Hematopoietic multipotent progenitor cell (in vitro differentiated cells): Measurements from ENCODE around the gene CARD11. TPM values are rescaled to one million over a fixed set of nuclear protein-coding genes. Genes with fewer than 3 reads are reported as not detected.
A peak's percentile ranks its signal among the peaks of the same experiment; 100 is the strongest.

Experiments used
- DNase-seq, 3 donors: peaks; one replicate each; pipeline ENCODE4 v3.0.0-alpha.2; 2011 to 2015; ENCODE audit warnings: low read depth in 2 of 3, low spot score in 2 of 3
- total RNA-seq: library from RNA; depleted of rRNA; stranded (reverse); fragments of >200 nt; gene quantifications from one replicate; pipeline ENCODE4 v1.2.3, GENCODE V29; 2012

Gene CARD11
- total RNA-seq, 1 donor, result 15.1 TPM

DNA sequence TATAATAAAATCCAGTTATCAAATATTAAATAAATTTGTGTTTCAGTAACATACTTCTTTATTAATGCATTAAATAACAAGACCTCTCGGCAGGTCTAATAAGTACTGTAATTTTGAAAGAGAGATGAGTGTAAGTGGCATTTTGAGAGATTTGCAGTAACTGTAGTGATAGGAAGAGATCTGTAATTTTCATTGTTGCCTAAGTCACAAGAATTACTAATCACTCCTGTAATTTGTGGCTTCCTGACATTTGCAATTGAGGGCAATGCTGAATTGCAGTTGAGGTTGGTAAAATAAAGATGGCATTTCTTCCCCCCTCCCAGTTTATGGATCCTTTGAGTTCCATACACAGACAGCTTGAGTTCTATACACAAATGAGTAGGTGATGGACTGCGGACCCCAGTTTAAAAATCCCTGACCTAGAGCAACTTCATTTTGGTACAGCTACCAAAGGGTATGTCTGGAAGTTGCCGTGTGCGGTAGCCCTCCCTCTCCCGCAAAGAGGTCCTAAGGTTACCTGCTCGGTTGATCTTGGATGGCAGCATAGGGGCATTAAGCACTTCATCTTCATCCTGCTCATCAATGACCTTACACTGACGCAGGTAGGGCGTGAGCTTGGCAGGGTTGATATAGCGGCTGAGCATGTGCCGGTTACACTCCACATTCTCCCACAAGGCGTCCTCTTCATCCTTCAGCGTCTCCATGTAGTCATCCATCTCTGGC, 96.4 kb downstream of the CARD11 start:
- no peak for DNase-seq

- DNase-seq, result no peak
These were observed 98.5 kb downstream of the CARD11 start for GRCh38 chr7:2945171-2945570.

- DNase-seq, result no peak
These were observed 98.9 kb downstream of the CARD11 start for GRCh38 chr7:2944739-2945138.

DNA sequence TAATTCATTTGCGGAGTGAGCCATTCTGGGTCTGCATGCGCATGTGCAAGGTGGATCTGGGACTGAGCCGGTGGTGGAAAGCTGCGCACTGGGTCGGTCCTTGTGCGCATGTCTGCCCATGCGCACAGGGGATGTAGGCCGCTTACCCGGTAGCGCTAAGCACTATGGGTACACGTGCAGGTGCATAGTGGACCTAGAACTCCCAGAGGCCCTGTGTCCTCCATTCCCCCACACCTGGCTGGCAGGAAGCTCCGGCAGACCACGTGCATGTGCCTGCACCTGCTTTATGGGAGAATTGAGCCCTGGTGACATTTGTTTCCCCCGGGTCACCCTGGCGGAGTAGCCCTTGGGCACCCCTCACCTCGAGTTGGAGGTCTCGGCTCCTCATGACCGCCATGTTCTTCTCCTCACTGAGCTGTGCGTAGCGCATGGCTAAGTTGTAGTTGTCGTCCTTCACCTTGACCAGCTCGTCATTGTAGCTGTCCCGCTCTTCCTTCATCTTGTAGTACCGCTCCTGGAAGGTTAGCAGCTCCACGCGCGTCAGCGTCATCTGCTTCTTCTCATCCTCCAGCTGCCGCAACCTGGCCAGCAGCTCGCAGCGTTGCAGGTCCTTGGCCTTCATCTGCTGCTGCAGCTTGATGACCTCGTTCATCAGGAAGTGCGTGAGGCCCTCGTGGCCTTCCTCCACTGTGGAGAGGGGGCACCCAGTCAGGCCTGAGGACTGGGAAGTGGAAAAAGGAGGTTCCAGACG, 99.6 kb downstream of the CARD11 start:
- DNase-seq, result no peak

DNA sequence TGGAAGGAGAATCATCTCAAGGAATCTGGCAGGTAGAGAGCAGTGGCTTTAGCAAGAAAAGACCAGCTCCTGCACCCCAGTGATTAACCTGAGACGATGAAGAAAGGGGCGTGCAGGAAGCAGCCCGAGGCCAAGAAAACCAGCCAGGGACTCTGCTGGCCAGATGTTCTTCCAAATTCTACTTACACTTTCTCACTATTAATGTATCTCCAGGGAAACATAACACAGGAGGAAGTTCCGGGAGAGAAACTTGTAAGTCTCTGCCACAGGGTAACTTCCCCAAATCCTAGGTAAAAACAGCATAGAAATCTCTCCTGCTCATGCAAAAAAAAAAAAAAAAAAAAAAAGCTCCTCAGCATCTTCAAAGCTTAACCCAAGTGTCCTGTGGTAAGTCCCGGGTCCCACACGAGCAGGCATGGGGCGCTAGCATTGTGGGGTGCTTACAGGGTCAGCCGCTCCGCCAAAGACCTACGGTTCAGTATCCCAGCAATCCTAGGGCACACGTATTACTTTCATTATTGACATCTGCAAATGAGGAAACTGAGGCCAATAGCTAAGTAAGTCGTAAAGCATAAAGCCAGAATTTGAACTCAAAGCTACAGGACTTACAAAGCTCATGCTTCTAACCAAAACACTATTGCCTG, 102.3 kb downstream of the CARD11 start:
- DNase-seq, result peak in 2 of 3 donors; percentile 49 to 87

- no peak for DNase-seq
These were observed 103.2 kb downstream of the CARD11 start for GRCh38 chr7:2940466-2940865.

DNA sequence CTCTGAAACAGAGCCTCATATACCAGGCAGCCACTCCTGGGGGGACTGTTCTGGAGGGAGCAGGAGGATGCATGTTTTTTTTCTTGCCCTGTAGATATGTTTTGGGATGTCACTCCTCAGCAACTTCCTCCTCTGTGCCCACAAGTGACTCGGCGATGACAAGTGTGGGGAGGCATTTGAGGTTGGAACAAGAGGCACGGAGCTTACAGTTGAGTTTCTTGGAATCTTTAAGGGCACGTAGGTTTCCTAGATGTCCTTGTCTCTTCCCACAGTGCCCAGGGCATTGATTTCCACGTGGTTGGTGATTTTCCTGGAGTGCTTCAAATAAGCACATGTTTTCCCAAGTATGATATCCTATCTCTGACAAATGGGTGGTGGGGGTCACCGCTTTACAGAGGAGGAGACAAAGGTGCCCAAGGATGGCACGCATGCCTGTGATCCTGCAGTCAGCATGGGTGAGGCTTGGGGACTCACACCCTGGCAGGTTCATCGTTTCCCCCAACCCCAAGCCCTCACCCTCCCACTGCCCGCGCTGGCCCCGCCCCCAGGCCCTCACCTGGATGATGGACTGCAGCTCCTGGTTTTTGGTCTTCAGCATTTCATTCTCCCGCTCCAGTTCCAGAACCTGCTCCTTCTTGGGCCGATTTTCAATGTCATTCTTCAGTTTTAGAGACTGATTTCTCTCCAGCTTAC, 104.3 kb downstream of the CARD11 start:
- DNase-seq, result peak in 2 of 3 donors; percentile 36 to 69

DNA sequence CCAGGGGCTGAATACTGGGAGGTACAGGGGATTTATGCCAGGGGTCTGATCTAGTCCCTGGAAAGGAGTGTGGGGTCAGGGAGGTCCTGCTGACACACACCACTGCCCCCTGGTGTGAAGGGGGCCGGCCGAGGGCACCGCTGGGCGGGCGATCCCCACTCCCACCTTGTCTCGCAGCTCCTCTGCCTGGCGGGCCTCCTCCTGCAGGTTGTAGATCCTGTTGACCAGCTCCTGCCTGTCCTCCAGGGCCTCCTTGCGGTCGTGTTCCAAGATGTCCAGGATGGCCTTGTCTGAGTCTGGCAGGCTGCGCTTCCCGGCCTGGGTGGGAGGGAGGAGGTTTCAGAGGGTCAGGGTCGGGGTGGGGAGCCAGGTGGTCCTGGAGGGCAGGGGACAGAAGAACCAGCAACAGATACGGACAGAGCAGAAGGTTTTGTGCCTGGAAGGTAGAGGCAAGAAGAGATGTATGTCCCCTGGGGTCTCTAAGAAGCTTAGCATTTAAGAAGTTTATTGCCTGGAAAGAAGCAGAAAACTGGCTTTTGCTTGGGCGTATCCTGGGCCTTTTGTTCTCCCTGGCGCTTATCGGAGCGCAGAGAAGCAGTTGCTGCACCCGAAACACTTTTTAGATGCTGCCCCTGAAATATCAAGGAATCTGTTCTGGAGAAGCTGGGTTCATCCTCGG, 105.0 kb downstream of the CARD11 start:
- no peak for DNase-seq

DNA sequence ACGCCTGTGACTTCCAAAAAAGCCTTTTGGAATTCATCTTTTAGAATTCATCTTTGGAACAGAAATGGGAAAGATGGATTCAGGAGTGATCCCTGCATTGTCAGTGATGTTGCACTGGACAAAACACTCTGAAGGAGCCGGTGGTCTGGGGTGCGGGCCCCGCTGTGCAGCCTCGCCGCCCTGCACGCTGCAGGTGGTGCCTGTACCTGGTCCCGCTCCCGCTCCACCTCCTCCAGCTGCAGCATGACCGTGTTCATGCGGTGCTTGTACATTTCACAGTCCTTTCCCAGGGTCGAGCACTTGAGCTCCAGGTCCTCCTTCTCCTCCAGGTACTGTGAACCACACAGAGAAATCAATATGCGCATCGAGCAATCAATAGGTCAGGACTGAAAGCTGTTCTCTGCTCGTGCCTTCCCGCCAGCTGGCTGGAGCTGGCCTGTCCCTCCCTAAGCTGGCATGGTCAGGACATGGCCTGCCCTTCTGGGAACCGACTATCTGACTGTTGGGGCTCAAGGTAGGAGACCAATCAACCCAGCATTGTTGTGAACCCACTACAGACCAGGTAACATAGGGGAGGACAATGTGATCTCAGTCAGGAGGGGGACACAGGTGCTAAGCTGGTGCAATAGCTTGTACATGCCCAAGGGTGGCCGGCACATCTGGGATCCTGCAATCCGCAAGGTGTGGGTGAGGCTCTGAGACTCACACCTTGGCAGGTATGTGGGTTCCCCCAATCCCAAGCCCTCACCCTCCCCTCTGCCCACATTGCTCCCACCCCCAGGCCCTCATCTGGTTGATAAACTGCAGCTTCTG, 105.8 kb downstream of the CARD11 start:
- no peak for DNase-seq

GRCh38 chr7:2936891-2937580, 106.6 kb downstream of the CARD11 start:
- no peak for DNase-seq

DNA sequence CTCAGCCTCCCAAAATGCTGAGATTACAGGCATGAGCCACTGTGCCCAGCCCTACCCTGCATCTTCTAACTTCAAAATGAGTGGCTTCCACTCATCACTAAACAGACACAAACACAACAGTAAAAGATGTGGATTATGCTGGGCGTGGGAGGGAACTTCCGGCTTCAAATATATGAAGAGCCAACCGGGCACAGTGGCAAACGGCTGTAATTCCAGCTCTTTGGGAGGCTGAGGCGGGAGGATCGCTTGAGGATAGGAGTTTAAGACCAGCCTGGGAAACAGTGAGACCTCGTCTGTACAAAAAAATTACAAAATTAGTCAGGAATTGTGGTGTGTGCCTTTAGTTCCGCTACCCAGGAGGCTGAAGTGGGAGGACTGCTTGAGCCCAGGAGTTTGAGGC, 107.4 kb downstream of the CARD11 start:
- no peak for DNase-seq

DNA sequence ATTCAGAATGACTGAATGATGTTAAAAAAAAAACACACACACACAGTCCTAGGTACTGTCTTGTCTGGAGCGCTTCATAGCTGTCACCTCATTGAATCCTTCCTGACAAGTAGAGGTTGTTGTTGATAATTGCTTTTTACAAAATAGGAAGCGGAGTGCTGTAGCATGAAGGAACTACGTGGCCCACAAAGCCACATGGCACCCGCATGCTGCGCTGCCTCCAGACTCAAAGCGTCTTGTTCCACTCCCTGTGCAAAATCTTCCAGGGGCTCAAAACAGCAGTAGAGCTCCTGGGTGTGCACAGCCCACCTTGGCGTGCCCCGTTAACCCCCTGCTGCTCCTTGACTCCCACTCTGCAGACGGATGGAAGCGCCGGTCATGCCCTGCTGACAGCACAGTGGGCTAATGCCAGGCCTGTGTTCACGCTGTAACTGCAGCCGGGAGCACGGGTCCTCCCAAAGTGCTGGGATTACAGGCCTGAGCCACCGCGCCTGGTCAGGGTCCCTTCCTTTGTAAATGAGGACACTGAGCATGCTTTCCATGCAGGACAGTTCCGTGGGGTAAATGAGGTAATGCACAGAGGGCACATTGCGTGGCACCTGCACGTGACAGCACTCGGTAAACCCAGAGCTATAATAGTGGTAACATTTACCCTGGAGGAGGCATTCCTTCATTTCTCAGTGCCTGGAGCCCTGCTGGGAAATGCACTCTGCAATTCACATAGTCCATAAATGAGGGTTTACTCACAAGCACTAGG, 108.5 kb downstream of the CARD11 start:
- DNase-seq, result no peak

GRCh38 chr7:2934211-2934731, 109.4 kb downstream of the CARD11 start:
- DNase-seq, result no peak

- no peak for DNase-seq
These were observed 111.0 kb downstream of the CARD11 start for GRCh38 chr7:2932402-2933251.

DNA sequence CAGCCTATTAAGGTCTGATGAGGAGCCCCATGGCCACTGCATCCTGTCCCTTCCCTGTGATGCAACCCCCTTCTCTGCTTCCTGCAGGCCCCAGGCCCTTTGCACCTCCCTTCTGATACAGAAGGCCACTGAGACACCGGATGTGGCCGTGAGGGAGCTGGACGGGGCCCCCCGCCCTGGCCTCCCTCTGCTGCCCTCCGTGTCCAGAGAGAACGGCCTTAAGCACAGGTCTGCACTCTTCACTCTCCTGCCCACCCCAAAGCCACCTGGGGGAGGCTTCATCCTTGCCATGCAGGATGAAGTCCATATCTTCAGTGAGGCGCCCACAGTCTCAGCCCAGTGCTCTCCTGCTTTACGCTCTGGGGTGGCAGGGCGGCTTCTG, 112.6 kb downstream of the CARD11 start:
- no peak for DNase-seq

- DNase-seq, result no peak
These were observed 113.2 kb downstream of the CARD11 start for GRCh38 chr7:2930310-2931033.
